Mesendoderm (in vitro differentiated cells): ENCODE data around the gene MLYCD.

ENCODE experiments used
- DNase-seq: peaks from one replicate; pipeline ENCODE4 v3.0.0; 2013
- H2AK5ac ChIP-seq: 2 replicates; pipeline ENCODE4 v1.6.1; 2013; ENCODE audit warnings: low read length, inconsistent platforms
- H2BK120ac ChIP-seq: 2 replicates; pipeline ENCODE4 v1.6.1; 2013; ENCODE audit warnings: low read depth, mild to moderate bottlenecking, low read length, moderate library complexity, mixed read lengths
- H2BK15ac ChIP-seq: replicated peaks from 2 replicates; pipeline ENCODE4 v1.6.1; 2013; ENCODE audit warnings: low read depth, mild to moderate bottlenecking, moderate library complexity
- H2BK5ac ChIP-seq: 2 replicates; pipeline ENCODE4 v1.6.1; 2013; ENCODE audit warnings: low read length, inconsistent platforms
- H3K18ac ChIP-seq: 2 replicates; pipeline ENCODE4 v1.6.1; 2013; ENCODE audit warnings: mild to moderate bottlenecking, low read length, mixed read lengths
- H3K23ac ChIP-seq: one replicate; pipeline ENCODE4 v1.6.1; 2013; ENCODE audit warnings: low read length
- H3K27ac ChIP-seq: 2 replicates; pipeline ENCODE4 v1.5.1; 2013; ENCODE audit warnings: low read depth, mild to moderate bottlenecking, inconsistent platforms, low read length, moderate library complexity
- H3K27me3 ChIP-seq: 2 replicates; pipeline ENCODE4 v1.6.1; 2013; ENCODE audit warnings: low read length, control low read depth, mild to moderate bottlenecking, inconsistent platforms; ENCODE audit not compliant: insufficient read depth, poor library complexity
- H3K36me3 ChIP-seq: 2 replicates; pipeline ENCODE4 v1.6.1; 2013; ENCODE audit warnings: low read length, inconsistent platforms; ENCODE audit not compliant: control insufficient read depth, insufficient read depth
- H3K4ac ChIP-seq: one replicate; pipeline ENCODE4 v1.6.1; 2013; ENCODE audit warnings: low read depth, mild to moderate bottlenecking, low read length, moderate library complexity
- H3K4me1 ChIP-seq: 2 replicates; pipeline ENCODE4 v1.6.1; 2013; ENCODE audit warnings: low read depth, low read length, inconsistent platforms; ENCODE audit not compliant: control insufficient read depth
- H3K4me2 ChIP-seq: 2 replicates; pipeline ENCODE4 v1.6.1; 2013; ENCODE audit warnings: low read length
- H3K4me3 ChIP-seq: 2 replicates; pipeline ENCODE4 v1.5.1; 2013; ENCODE audit warnings: mild to moderate bottlenecking, low read length
- H3K56ac ChIP-seq: one replicate; pipeline ENCODE4 v1.6.1; 2013; ENCODE audit warnings: low read length
- H3K79me1 ChIP-seq: 2 replicates; pipeline ENCODE4 v1.6.1; 2013; ENCODE audit warnings: low read length, inconsistent platforms
- H3K79me2 ChIP-seq: 2 replicates; pipeline ENCODE4 v1.6.1; 2013; ENCODE audit warnings: mild to moderate bottlenecking, low read length; ENCODE audit not compliant: control insufficient read depth, insufficient read depth
- H3K9ac ChIP-seq: 2 replicates; pipeline ENCODE4 v1.6.1; 2013; ENCODE audit warnings: low read length, inconsistent platforms
- H4K5ac ChIP-seq: one replicate; pipeline ENCODE4 v1.6.1; 2013; ENCODE audit warnings: low read length
- H4K8ac ChIP-seq: one replicate; pipeline ENCODE4 v1.6.1; 2013; ENCODE audit warnings: low read depth, mild to moderate bottlenecking, control low read depth, low read length, moderate library complexity
- WGBS: extraction: QIAGEN DNeasy Blood & Tissue Kit; methylation state at CpG from one replicate; pipeline ENCODE4 v1.1.7; 2013; ENCODE audit warnings: low lambda C conversion rate, missing lambda C conversion rate; ENCODE audit not compliant: insufficient coverage; ENCODE audit errors: extremely low coverage; 5-methylcytosine and 5-hydroxymethylcytosine counted together

The MLYCD gene

DNA sequence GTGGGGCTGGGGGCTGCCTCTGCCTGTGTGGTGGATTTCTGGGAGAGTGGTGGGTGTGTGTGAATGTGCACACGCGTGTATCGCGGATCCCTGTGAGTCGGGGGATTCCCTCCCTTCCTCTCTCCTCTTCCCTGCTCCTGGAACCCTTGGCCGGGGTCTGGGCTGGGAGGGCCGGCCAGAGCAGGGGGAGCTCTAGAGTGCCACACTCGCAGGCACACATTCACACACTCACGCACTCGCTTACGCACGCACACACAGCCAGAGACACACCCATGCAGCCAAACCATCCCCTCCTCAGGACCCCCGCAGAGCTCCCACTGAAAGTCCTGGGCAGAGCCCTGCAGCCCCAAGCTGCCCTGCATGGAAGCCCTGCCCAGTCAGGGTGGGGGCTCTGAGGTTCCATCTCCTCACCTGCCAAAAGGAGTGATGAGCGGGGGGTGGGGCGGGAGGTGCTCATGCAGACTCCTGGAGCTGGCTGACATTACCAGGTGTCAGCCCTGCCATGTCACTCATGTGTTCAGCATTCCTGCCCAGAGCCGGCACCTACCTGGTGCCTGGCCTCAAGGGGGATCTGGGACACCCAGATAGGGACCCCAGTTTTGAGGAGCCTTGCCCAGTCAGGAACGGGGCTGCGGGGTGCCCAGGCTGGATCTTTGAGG is 71.0 kb downstream of the MLYCD start:
- Histone ChIP-seq H3K4ac (no peak overlapping the region), H3K23ac (no peak overlapping the region), H3K4me2 (no peak overlapping the region), H3K18ac (no peak overlapping the region), H4K5ac (no peak overlapping the region), H3K9ac (no peak overlapping the region), H4K8ac (no peak overlapping the region), H2AK5ac (no peak overlapping the region), H2BK15ac (no peak overlapping the region), H3K79me2 (no peaks in the 10 kb centered on the region), H3K27ac (no peak overlapping the region), H2BK120ac (no peak overlapping the region), H3K4me3 (no peak overlapping the region), H3K27me3 (peaks cover 3% of the 10 kb centered on the region), H3K36me3 (no peaks in the 10 kb centered on the region), H3K79me1 (no peaks in the 10 kb centered on the region), H3K56ac (no peak overlapping the region), H2BK5ac (no peak overlapping the region), H3K4me1 (no peaks in the 10 kb centered on the region)
- no CpG with 5 or more reads among the region's 18 CpGs for WGBS
- no peak for DNase-seq

- WGBS, result no CpG with 5 or more reads among the region's 6 CpGs
- no peak overlapping the region for H3K4me3 ChIP-seq
- no peak overlapping the region for H3K9ac ChIP-seq
- no peak overlapping the region for H3K4ac ChIP-seq
- H3K79me2 ChIP-seq, result no peaks in the 10 kb centered on the region
- no peak overlapping the region for H3K18ac ChIP-seq
- H3K23ac ChIP-seq, result no peak overlapping the region
- no peak overlapping the region for H4K5ac ChIP-seq
- H2BK15ac ChIP-seq, result no peak overlapping the region
- no peak overlapping the region for H3K27ac ChIP-seq
- peaks cover 3% of the 10 kb centered on the region for H3K27me3 ChIP-seq
- H4K8ac ChIP-seq, result no peak overlapping the region
- DNase-seq, result no peak
- H3K36me3 ChIP-seq, result no peaks in the 10 kb centered on the region
- H3K4me1 ChIP-seq, result no peaks in the 10 kb centered on the region
- H2BK120ac ChIP-seq, result no peak overlapping the region
- H3K56ac ChIP-seq, result no peak overlapping the region
- H2BK5ac ChIP-seq, result no peak overlapping the region
- H3K4me2 ChIP-seq, result no peak overlapping the region
- no peaks in the 10 kb centered on the region for H3K79me1 ChIP-seq
- no peak overlapping the region for H2AK5ac ChIP-seq
These were observed 71.5 kb downstream of the MLYCD start for GRCh38 chr16:83970430-83970815.

- H3K36me3 ChIP-seq, result no peaks in the 10 kb centered on the region
- H3K4ac ChIP-seq, result no peak overlapping the region
- no peak overlapping the region for H3K23ac ChIP-seq
- no CpG with 5 or more reads among the region's 27 CpGs for WGBS
- no peak for DNase-seq
- H3K27me3 ChIP-seq, result peaks cover 3% of the 10 kb centered on the region
- no peaks in the 10 kb centered on the region for H3K79me1 ChIP-seq
- H2BK15ac ChIP-seq, result no peak overlapping the region
- peak overlapping the region; percentile 42 for H3K56ac ChIP-seq
- H3K18ac ChIP-seq, result no peak overlapping the region
- H4K5ac ChIP-seq, result no peak overlapping the region
- H3K9ac ChIP-seq, result no peak overlapping the region
- no peaks in the 10 kb centered on the region for H3K4me1 ChIP-seq
- no peak overlapping the region for H2BK5ac ChIP-seq
- no peak overlapping the region for H2BK120ac ChIP-seq
- H4K8ac ChIP-seq, result no peak overlapping the region
- H3K4me3 ChIP-seq, result no peak overlapping the region
- no peak overlapping the region for H3K4me2 ChIP-seq
- H3K79me2 ChIP-seq, result no peaks in the 10 kb centered on the region
- H3K27ac ChIP-seq, result no peak overlapping the region
- no peak overlapping the region for H2AK5ac ChIP-seq
These were observed 72.5 kb downstream of the MLYCD start for GRCh38 chr16:83971165-83972130.

DNA sequence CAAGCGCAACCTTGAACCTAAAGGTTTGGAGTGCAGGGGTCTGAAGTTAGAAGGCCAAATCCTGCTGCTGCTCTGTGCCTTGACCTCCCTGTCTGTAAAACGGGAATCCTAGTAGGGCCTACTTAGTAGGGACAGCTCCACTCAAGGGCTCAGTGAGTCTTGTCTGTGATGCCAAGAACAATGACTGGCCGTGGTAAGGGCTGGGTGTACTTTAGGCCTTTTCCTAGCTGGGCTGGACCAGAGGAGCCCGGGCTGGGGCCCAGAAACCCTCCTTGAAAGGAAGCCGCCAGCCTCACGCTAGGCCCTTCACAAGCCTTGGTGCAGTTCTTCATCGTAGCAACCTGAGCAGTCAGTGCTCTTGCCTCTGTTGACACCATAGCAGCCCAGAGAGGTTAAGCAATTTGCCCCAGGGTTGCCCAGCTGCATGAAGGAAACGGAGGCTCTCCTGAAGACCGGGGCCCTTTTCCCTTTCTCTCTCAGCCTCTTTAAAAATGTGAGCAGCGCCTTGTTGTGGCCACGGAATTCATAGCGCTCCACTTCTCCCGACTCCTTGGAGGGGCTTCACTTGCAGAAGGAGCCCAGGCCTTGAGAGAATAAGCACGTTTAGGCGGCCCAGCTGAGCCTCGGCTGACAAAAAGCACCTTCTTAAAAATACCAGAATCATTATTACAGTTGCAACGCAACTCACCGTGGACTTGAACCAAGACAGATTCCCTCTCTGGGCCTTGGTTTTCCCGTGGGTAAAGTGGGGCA is 73.5 kb downstream of the MLYCD start:
- no peak overlapping the region for H3K4ac ChIP-seq
- no peaks in the 10 kb centered on the region for H3K79me1 ChIP-seq
- no peak overlapping the region for H3K23ac ChIP-seq
- H3K18ac ChIP-seq, result no peak overlapping the region
- H3K4me2 ChIP-seq, result no peak overlapping the region
- H2BK120ac ChIP-seq, result no peak overlapping the region
- H4K5ac ChIP-seq, result no peak overlapping the region
- WGBS, result no CpG with 5 or more reads among the region's 19 CpGs
- H2AK5ac ChIP-seq, result no peak overlapping the region
- peaks cover 3% of the 10 kb centered on the region for H3K27me3 ChIP-seq
- no peaks in the 10 kb centered on the region for H3K4me1 ChIP-seq
- H3K79me2 ChIP-seq, result no peaks in the 10 kb centered on the region
- H3K36me3 ChIP-seq, result no peaks in the 10 kb centered on the region
- H2BK15ac ChIP-seq, result no peak overlapping the region
- no peak overlapping the region for H3K27ac ChIP-seq
- no peak overlapping the region for H4K8ac ChIP-seq
- no peak for DNase-seq
- H2BK5ac ChIP-seq, result no peak overlapping the region
- H3K9ac ChIP-seq, result no peak overlapping the region
- H3K56ac ChIP-seq, result no peak overlapping the region
- H3K4me3 ChIP-seq, result no peak overlapping the region

GRCh38 chr16:83973077-83973476 is 74.2 kb downstream of the MLYCD start:
- no peak overlapping the region for H3K9ac ChIP-seq
- H2BK5ac ChIP-seq, result no peak overlapping the region
- H3K23ac ChIP-seq, result no peak overlapping the region
- H3K4ac ChIP-seq, result no peak overlapping the region
- H2BK120ac ChIP-seq, result no peak overlapping the region
- no CpG with 5 or more reads among the region's 10 CpGs for WGBS
- no peaks in the 10 kb centered on the region for H3K79me2 ChIP-seq
- no peak overlapping the region for H3K4me2 ChIP-seq
- no peak overlapping the region for H2AK5ac ChIP-seq
- no peak overlapping the region for H2BK15ac ChIP-seq
- no peaks in the 10 kb centered on the region for H3K36me3 ChIP-seq
- DNase-seq, result no peak
- H3K27me3 ChIP-seq, result peaks cover 3% of the 10 kb centered on the region
- H4K8ac ChIP-seq, result no peak overlapping the region
- no peak overlapping the region for H3K56ac ChIP-seq
- H3K79me1 ChIP-seq, result no peaks in the 10 kb centered on the region
- no peak overlapping the region for H4K5ac ChIP-seq
- H3K4me3 ChIP-seq, result no peak overlapping the region
- no peaks in the 10 kb centered on the region for H3K4me1 ChIP-seq
- no peak overlapping the region for H3K27ac ChIP-seq
- H3K18ac ChIP-seq, result no peak overlapping the region
